ENCODE measurements around the gene ABCC2.
"Not testable (repeated sequence)": the region's sequence is repeated elsewhere in the genome, so short reads cannot be mapped to it uniquely, and the experiment has no call there.

Gene ABCC2

GRCh38 chr10:99853655-99854054 is 71.2 kb downstream of the ABCC2 start:
- DNase-seq (ENCODE audit: low read depth) = no peak

- DNase-seq (ENCODE audit: low read depth) = no peak
Observed at GRCh38 chr10:99854860-99855259, 72.4 kb downstream of the ABCC2 start.

GRCh38 chr10:99855479-99856071 is 73.1 kb downstream of the ABCC2 start:
- no peak for DNase-seq (ENCODE audit: low read depth)

- no peak for DNase-seq (ENCODE audit: low read depth)
Observed at GRCh38 chr10:99858849-99859248, 76.4 kb downstream of the ABCC2 start.

- no peak for DNase-seq (ENCODE audit: low read depth)
Observed at GRCh38 chr10:99859585-99859984, 77.1 kb downstream of the ABCC2 start.

GRCh38 chr10:99860466-99860865 is 78.0 kb downstream of the ABCC2 start:
- no peak for DNase-seq (ENCODE audit: low read depth)

- not testable (repeated sequence) for DNase-seq (ENCODE audit: low read depth)
Observed at GRCh38 chr10:99863535-99864240, 81.2 kb downstream of the ABCC2 start.

- DNase-seq (ENCODE audit: low read depth) = not testable (repeated sequence)
Observed at GRCh38 chr10:99867250-99867649, 84.8 kb downstream of the ABCC2 start.

- DNase-seq (ENCODE audit: low read depth) = no peak
Observed at GRCh38 chr10:99869581-99870122, 87.2 kb downstream of the ABCC2 start.

GRCh38 chr10:99870123-99870730 is 87.8 kb downstream of the ABCC2 start:
- peak; percentile 23 for DNase-seq (ENCODE audit: low read depth)

- DNase-seq (ENCODE audit: low read depth) = no peak
Observed at GRCh38 chr10:99872367-99873162, 90.1 kb downstream of the ABCC2 start.

GRCh38 chr10:99873846-99874245 is 91.4 kb downstream of the ABCC2 start:
- no peak for DNase-seq (ENCODE audit: low read depth)

- no peak for DNase-seq (ENCODE audit: low read depth)
Observed at GRCh38 chr10:99874341-99875085, 92.1 kb downstream of the ABCC2 start.

- DNase-seq (ENCODE audit: low read depth) = no peak
Observed at GRCh38 chr10:99875473-99875872, 93.0 kb downstream of the ABCC2 start.

- DNase-seq (ENCODE audit: low read depth) = no peak
Observed at GRCh38 chr10:99880080-99880835, 97.8 kb downstream of the ABCC2 start.

- no peak for DNase-seq (ENCODE audit: low read depth)
Observed at GRCh38 chr10:99881371-99881770, 98.9 kb downstream of the ABCC2 start.

- no peak for DNase-seq (ENCODE audit: low read depth)
Observed at GRCh38 chr10:99883523-99883922, 101.1 kb downstream of the ABCC2 start.

GRCh38 chr10:99888622-99889021 is 106.2 kb downstream of the ABCC2 start:
- no peak for DNase-seq (ENCODE audit: low read depth)

- no peak for DNase-seq (ENCODE audit: low read depth)
Observed at GRCh38 chr10:99894613-99895012, 112.2 kb downstream of the ABCC2 start.

- not testable (repeated sequence) for DNase-seq (ENCODE audit: low read depth)
Observed at GRCh38 chr10:99895066-99895465, 112.6 kb downstream of the ABCC2 start.

GRCh38 chr10:99895867-99896266 is 113.4 kb downstream of the ABCC2 start:
- DNase-seq (ENCODE audit: low read depth) = no peak
